ENCODE data around the gene RNF222. TPM values are rescaled to one million over a fixed set of nuclear protein-coding genes. Genes with fewer than 3 reads are reported as not detected.

RNF222 gene
- total RNA-seq, 4 donors from 2014 or later, result not detected

- ATAC-seq (ENCODE audit: low FRiP score) (no peak), DNase-seq (ENCODE audit: low spot score) (no peak)
- TF ChIP-seq CTCF (IDR thresholded peaks at IDR 0.05), result no peak
Measured at GRCh38 chr17:8426094-8426720, 28.6 kb upstream of the RNF222 start.

DNA sequence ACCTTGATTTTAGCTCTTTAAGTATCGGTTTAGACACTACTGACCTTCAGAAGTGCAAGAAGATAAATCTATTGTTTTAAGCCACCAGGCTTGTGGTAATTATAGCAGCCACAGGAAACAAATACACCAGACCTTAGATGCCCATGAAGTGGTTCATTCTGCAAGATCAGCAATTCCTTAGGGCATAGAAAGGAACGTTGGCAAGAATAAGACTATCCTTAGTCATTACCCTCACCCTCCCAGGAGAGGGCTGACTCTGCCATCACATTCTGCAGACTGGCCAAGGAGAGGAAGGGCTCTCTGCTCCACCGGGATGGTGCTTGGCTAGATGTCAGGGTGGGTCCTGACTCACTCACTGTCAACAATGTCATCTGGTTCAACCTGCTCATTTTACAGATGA, 23.9 kb upstream of the RNF222 start:
- ATAC-seq (ENCODE audit: low FRiP score), result peak; percentile 21
- no peak for TF ChIP-seq CTCF (IDR thresholded peaks at IDR 0.05)
- no peak for DNase-seq (ENCODE audit: low spot score)

DNA sequence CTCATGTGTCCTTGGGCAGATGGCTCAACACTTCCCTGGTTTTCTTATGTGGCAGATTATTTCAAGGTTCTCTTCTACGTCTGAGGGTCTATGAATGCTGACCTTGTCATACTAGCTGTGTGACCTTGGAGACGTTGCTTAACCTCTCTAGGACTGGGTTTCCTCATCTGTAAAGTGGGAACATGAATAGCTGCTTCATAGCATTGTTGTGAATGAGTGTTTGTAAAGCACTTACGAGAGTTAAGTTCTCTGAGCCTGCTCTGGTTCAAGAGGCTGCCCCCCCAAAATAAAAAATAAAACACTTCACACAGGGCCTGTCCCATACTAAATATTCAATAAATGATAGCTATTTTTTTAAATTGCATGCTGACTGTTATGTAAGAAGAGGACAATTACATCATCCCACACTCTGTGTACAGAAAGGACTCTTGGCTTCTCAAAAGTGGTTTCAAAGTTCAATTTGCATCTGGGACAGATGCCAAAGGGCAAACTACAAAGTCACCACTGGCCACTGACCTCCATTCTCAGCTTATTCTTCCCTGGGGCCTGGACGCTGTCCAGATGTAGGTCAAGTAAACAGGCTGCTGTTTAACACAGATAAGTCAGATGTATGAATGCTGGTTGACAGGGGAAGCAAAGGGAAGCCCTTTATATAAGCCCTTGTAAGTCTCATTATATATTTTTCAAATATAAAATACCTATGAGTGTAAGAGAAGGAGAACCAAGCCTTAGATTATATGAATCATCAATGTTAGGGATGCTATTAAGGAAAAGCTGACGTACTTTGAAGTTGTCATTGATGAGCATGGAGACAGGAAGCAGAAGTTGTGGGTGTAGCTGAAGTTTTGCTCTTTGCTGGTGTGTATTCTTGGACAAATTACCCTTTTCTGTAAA, 22.7 kb upstream of the RNF222 start:
- no peak for TF ChIP-seq CTCF (IDR thresholded peaks at IDR 0.05)
- no peak for DNase-seq (ENCODE audit: low spot score)

DNA sequence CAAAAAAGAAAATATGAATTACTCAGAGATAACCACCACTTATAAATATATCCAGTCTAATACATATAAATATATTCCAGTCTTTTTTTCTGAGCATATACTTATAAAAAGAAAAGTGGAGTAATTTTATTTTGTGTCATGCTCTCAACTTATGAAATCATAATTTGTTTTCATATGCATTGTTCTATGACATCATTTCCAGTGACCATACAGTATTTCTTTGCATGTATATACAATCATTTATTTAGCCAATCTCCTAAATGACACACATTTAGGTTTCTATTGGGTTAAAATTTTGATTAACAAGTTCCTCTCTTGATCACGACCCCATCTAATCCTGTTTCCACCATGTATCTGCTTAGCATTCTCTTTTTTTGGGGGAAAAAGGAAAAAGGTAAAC, 21.7 kb upstream of the RNF222 start:
- DNase-seq (ENCODE audit: low spot score), result no peak
- no peak for ATAC-seq (ENCODE audit: low FRiP score)
- no peak for TF ChIP-seq CTCF (IDR thresholded peaks at IDR 0.05)

More for the DNA sequence above, 22.7 kb upstream of the RNF222 start:
- ATAC-seq (ENCODE audit: low FRiP score), result peak; percentile 60

- DNase-seq (ENCODE audit: low spot score), result no peak
- TF ChIP-seq CTCF (IDR thresholded peaks at IDR 0.05), result no peak
- no peak for ATAC-seq (ENCODE audit: low FRiP score)
Measured at GRCh38 chr17:8418471-8418870, 20.8 kb upstream of the RNF222 start.

GRCh38 chr17:8417806-8418205, 20.2 kb upstream of the RNF222 start:
- no peak for ATAC-seq (ENCODE audit: low FRiP score)

More at GRCh38 chr17:8417806-8418205, 20.2 kb upstream of the RNF222 start:
- TF ChIP-seq CTCF (IDR thresholded peaks at IDR 0.05), result no peak
- no peak for DNase-seq (ENCODE audit: low spot score)

All from omental fat pad (tissue), 4 donors.